Measurements from ENCODE around the gene SOX8. TPM values are rescaled to one million over a fixed set of nuclear protein-coding genes. Genes with fewer than 3 reads are reported as not detected.

SOX8 gene
- total RNA-seq, 4 donors from 2014 or later, result 0.10 to 0.91 (median 0.33) TPM

GRCh38 chr16:1031666-1032065 lies 50.1 kb downstream of the SOX8 start:
- H3K4me1 ChIP-seq, result no peaks in the 10 kb centered on the region
- intact Hi-C loops (cut with DNase I; ENCODE audit: low total_unique reads), result no loop called here

GRCh38 chr16:1032607-1033006 lies 51.0 kb downstream of the SOX8 start:
- in situ Hi-C loops (cut with MboI; ENCODE audit: low sequenced_read_pairs in 4 of 4) (no loop called here), intact Hi-C loops (cut with DNase I; ENCODE audit: low total_unique reads) (no loop called here)
- H3K27ac ChIP-seq, result no peak overlapping the region
- DNase-seq, result no peak
- ATAC-seq, result no peak
- no peaks in the 10 kb centered on the region for H3K9me3 ChIP-seq
- no peak overlapping the region for H3K4me3 ChIP-seq
- no peaks in the 10 kb centered on the region for H3K36me3 ChIP-seq
- no peaks in the 10 kb centered on the region for H3K4me1 ChIP-seq
- H3K27me3 ChIP-seq, result peaks cover 25 to 47% (median 32%) of the 10 kb centered on the region in 3 donors
- no peak for TF ChIP-seq POLR2A (IDR thresholded peaks at IDR 0.05)
- no peak for TF ChIP-seq CTCF (IDR thresholded peaks at IDR 0.05 in 4 of 5, conservative IDR thresholded peaks at IDR 0.05 in 1 of 5)

More at GRCh38 chr16:1031666-1032065, 50.1 kb downstream of the SOX8 start:
- in situ Hi-C loops (cut with MboI; ENCODE audit: low sequenced_read_pairs in 4 of 4), result no loop called here
- no peak for ATAC-seq
- no peak for DNase-seq
- Histone ChIP-seq H3K27ac (no peak overlapping the region), H3K9me3 (no peaks in the 10 kb centered on the region), H3K4me3 (no peak overlapping the region), H3K36me3 (no peaks in the 10 kb centered on the region), H3K27me3 (peaks cover 21 to 37% (median 25%) of the 10 kb centered on the region in 3 donors)
- TF ChIP-seq CTCF (IDR thresholded peaks at IDR 0.05 in 4 of 5, conservative IDR thresholded peaks at IDR 0.05 in 1 of 5), result no peak
- no peak for TF ChIP-seq POLR2A (IDR thresholded peaks at IDR 0.05)

GRCh38 chr16:1033128-1033679 lies 51.6 kb downstream of the SOX8 start:
- Histone ChIP-seq H3K27me3 (peaks cover 25 to 51% (median 33%) of the 10 kb centered on the region in 3 donors), H3K9me3 (no peaks in the 10 kb centered on the region), H3K4me3 (no peak overlapping the region), H3K36me3 (no peaks in the 10 kb centered on the region), H3K27ac (no peak overlapping the region), H3K4me1 (no peaks in the 10 kb centered on the region)
- no peak for ATAC-seq
- intact Hi-C loops (cut with DNase I; ENCODE audit: low total_unique reads), result no loop called here
- DNase-seq, result no peak
- in situ Hi-C loops (cut with MboI; ENCODE audit: low sequenced_read_pairs in 4 of 4), result no loop called here
- TF ChIP-seq CTCF (IDR thresholded peaks at IDR 0.05 in 4 of 5, conservative IDR thresholded peaks at IDR 0.05 in 1 of 5) (no peak), POLR2A (IDR thresholded peaks at IDR 0.05) (no peak)

GRCh38 chr16:1034230-1035065 lies 52.9 kb downstream of the SOX8 start:
- Histone ChIP-seq H3K4me1 (no peaks in the 10 kb centered on the region), H3K4me3 (no peak overlapping the region), H3K27me3 (peaks cover 25 to 63% (median 36%) of the 10 kb centered on the region in 3 donors), H3K36me3 (no peaks in the 10 kb centered on the region), H3K9me3 (no peaks in the 10 kb centered on the region), H3K27ac (no peak overlapping the region)
- DNase-seq, result no peak
- TF ChIP-seq POLR2A (IDR thresholded peaks at IDR 0.05) (no peak), CTCF (IDR thresholded peaks at IDR 0.05 in 4 of 5, conservative IDR thresholded peaks at IDR 0.05 in 1 of 5) (no peak)
- ATAC-seq, result no peak
- intact Hi-C loops (cut with DNase I; ENCODE audit: low total_unique reads) (no loop called here), in situ Hi-C loops (cut with MboI; ENCODE audit: low sequenced_read_pairs in 4 of 4) (no loop called here)

Data from gastrocnemius medialis (tissue), 4 donors.